ENCODE data around the gene SHROOM3. TPM values are rescaled to one million over a fixed set of nuclear protein-coding genes. Genes with fewer than 3 reads are reported as not detected.
A peak's percentile ranks its signal among the peaks of the same experiment; 100 is the strongest.

SHROOM3 gene
- total RNA-seq, 4 donors from 2014 or later, result 29.5 to 127 (median 59.9) TPM

GRCh38 chr4:76747563-76747962 lies 312.5 kb downstream of the SHROOM3 start:
- Histone ChIP-seq H3K27me3 (no peaks in the 10 kb centered on the region), H3K27ac (no peak overlapping the region), H3K4me1 (peaks cover 0 to 50% (median 0%) of the 10 kb centered on the region in 3 donors), H3K36me3 (no peaks in the 10 kb centered on the region), H3K4me3 (no peak overlapping the region), H3K9me3 (no peaks in the 10 kb centered on the region)
- TF ChIP-seq CTCF (IDR thresholded peaks at IDR 0.05), result no peak
- no peak for TF ChIP-seq POLR2AphosphoS5 (IDR thresholded peaks at IDR 0.05)
- WGBS, 2 donors (ENCODE audit: low coverage in 1 of 2), result 93 to 94% methylated on average over 2 of the region's 2 CpGs
- no peak for ATAC-seq

GRCh38 chr4:76748649-76749048 lies 313.6 kb downstream of the SHROOM3 start:
- peak in 1 of 4 experiments; percentile 51 for TF ChIP-seq CTCF (IDR thresholded peaks at IDR 0.05)
- TF ChIP-seq EP300 (IDR thresholded peaks at IDR 0.05), result no peak
- Histone ChIP-seq H3K9me3 (no peaks in the 10 kb centered on the region), H3K4me3 (no peak overlapping the region), H3K36me3 (no peaks in the 10 kb centered on the region), H3K27me3 (no peaks in the 10 kb centered on the region), H3K4me1 (peaks cover 3 to 50% (median 7%) of the 10 kb centered on the region in 3 donors), H3K27ac (no peak overlapping the region)
- 37 to 50% methylated on average over 3 to 6 of the region's 6 CpGs for WGBS, 2 donors (ENCODE audit: low coverage in 1 of 2)
- ATAC-seq, result no peak

GRCh38 chr4:76749355-76749754 lies 314.3 kb downstream of the SHROOM3 start:
- Histone ChIP-seq H3K27me3 (no peaks in the 10 kb centered on the region), H3K9me3 (no peaks in the 10 kb centered on the region), H3K4me1 (peaks cover 3 to 50% (median 14%) of the 10 kb centered on the region in 3 donors), H3K4me3 (no peak overlapping the region), H3K27ac (no peak overlapping the region), H3K36me3 (peaks cover 0 to 1% of the 10 kb centered on the region in 2 donors)
- ATAC-seq, result no peak
- WGBS, 2 donors (ENCODE audit: low coverage in 1 of 2), result 84 to 86% methylated on average over 3 of the region's 4 CpGs
- TF ChIP-seq CTCF (IDR thresholded peaks at IDR 0.05) (no peak), EP300 (IDR thresholded peaks at IDR 0.05) (no peak), POLR2A (IDR thresholded peaks at IDR 0.05) (no peak), POLR2AphosphoS5 (IDR thresholded peaks at IDR 0.05) (no peak)

- H3K27me3 ChIP-seq, result no peaks in the 10 kb centered on the region
- no peak overlapping the region for H3K4me3 ChIP-seq
- no peak for ATAC-seq
- peaks cover 0 to 10% of the 10 kb centered on the region in 2 donors for H3K36me3 ChIP-seq
- H3K4me1 ChIP-seq, result peaks cover 3 to 41% (median 16%) of the 10 kb centered on the region in 3 donors
- 58 to 74% methylated on average over 3 of the region's 3 CpGs for WGBS, 2 donors (ENCODE audit: low coverage in 1 of 2)
- no peaks in the 10 kb centered on the region for H3K9me3 ChIP-seq
- no peak for TF ChIP-seq POLR2AphosphoS5 (IDR thresholded peaks at IDR 0.05)
- TF ChIP-seq POLR2A (IDR thresholded peaks at IDR 0.05), result no peak
- no peak for TF ChIP-seq EP300 (IDR thresholded peaks at IDR 0.05)
- TF ChIP-seq CTCF (IDR thresholded peaks at IDR 0.05), result no peak
- no peak overlapping the region for H3K27ac ChIP-seq
These were observed 315.7 kb downstream of the SHROOM3 start for GRCh38 chr4:76750716-76751115.

- peaks cover 3 to 38% (median 16%) of the 10 kb centered on the region in 3 donors for H3K4me1 ChIP-seq
- H3K4me3 ChIP-seq, result no peak overlapping the region
- peaks cover 0 to 10% of the 10 kb centered on the region in 2 donors for H3K36me3 ChIP-seq
- WGBS, 2 donors (ENCODE audit: low coverage in 1 of 2), result 90 to 93% methylated on average over 3 of the region's 3 CpGs
- no peaks in the 10 kb centered on the region for H3K27me3 ChIP-seq
- H3K9me3 ChIP-seq, result no peaks in the 10 kb centered on the region
- no peak overlapping the region for H3K27ac ChIP-seq
- no peak for ATAC-seq
- TF ChIP-seq CTCF (IDR thresholded peaks at IDR 0.05) (no peak), EP300 (IDR thresholded peaks at IDR 0.05) (no peak), POLR2AphosphoS5 (IDR thresholded peaks at IDR 0.05) (no peak), POLR2A (IDR thresholded peaks at IDR 0.05) (no peak)
These were observed 316.7 kb downstream of the SHROOM3 start for GRCh38 chr4:76751612-76752343.
